NK-92 (cell line): Measurements from ENCODE around the gene SFXN3.

Source experiments
- DNase-seq: peaks from one replicate; lab custom pipeline; 2025; ENCODE audit not compliant: unreplicated experiment; lab: John Stamatoyannopoulos, UW

Gene SFXN3

GRCh38 chr10:101056365-101057151 is 25.5 kb downstream of the SFXN3 start:
- DNase-seq: no peak

DNA sequence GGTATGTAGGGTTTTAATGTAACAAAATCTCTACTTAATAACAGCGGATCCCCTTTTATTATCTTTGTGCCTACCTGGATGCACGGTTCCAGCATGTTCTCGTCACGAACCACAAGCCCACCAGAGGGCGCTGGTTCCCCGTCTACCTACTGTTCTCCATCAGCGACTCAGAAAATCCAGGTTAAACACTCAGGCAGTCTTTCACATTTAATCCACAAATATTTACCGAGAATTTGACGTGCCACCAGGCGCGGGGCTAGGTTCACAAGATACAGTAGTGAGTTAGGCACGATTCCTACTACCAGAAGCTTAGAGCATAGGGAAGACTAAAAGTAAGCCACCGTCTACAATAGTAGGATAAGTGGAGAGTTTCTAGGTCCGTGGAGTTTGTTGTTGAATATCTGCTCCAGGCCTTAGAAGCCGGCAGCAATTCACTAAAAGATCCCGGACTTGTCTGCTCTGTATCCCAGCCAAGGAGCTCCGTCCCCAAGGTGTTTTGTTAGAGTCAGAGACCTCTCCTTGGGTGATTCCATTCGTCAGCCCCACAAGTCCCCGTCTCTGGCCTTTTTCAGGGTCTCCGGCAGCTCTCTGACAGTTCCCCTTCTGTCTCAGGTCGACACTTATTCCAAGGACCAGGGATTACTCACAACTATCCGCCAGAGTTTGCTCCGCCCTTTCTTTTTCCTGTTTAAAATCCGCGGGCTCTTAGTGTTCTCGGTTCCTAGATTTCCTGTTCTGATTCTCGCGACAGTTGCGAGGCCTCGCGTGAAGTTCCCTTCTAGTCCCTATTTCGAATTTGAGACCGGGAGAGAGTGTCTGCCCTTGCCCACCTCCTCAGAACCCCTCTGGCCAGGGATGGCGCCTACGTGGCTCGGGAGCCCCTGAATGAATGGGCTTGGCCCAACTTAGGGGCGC is 29.3 kb downstream of the SFXN3 start:
- no peak for DNase-seq

- DNase-seq: no peak
Observed at GRCh38 chr10:101060951-101061623, 30.1 kb downstream of the SFXN3 start.

- DNase-seq: no peak
Observed at GRCh38 chr10:101061624-101062231, 30.7 kb downstream of the SFXN3 start, which contains the start of gene KAZALD1. TSS of gene KAZALD1 (plus strand) at chr10:101061989. CDS start at chr10:101062593, 604 bp downstream.

GRCh38 chr10:101062232-101063049 is 31.4 kb downstream of the SFXN3 start:
- DNase-seq: no peak

DNA sequence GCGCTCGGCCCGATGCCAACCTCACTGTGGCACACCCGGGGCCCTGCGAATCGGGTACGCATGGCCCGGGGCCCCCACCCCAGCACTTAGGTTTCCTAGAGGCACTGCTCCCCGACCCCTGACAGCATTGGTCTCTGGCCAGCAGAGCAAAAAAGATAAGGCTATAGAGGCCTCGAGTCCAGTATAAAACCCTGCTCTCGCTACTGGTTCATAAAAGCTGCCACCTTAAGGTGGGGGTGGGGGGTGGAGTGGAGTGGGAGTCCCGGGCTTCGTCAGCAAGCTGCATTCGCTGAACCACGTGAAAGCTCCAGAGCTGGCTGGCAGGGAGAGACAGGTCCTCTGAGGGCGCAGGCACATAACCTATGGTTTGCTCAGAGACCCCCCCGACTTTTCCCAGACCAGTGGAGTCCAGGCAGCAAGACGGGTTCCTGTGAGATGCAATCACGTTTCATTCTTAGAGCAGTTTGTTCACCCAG is 32.1 kb downstream of the SFXN3 start:
- no peak for DNase-seq

- DNase-seq: no peak
Observed at GRCh38 chr10:101063548-101064414, 32.7 kb downstream of the SFXN3 start.

DNA sequence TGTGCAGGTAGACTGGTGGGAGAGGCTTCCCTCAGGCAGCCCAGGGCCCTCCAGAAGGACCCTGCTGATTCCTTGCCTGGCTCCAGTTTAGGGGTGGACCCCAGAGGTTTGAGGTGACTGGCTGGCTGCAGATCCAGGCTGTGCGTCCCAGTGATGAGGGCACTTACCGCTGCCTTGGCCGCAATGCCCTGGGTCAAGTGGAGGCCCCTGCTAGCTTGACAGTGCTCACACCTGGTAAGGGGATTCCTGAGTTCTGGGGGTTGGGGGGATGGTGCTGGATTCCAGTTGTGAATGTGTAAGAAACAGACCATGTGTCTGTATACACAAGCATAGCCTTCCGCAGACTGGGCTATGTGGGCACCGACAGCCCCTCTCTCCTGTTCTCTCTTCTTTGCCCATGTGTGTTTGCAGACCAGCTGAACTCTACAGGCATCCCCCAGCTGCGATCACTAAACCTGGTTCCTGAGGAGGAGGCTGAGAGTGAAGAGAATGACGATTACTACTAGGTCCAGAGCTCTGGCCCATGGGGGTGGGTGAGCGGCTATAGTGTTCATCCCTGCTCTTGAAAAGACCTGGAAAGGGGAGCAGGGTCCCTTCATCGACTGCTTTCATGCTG is 33.5 kb downstream of the SFXN3 start:
- no peak for DNase-seq

GRCh38 chr10:101065481-101066145 is 34.6 kb downstream of the SFXN3 start:
- DNase-seq: no peak

DNA sequence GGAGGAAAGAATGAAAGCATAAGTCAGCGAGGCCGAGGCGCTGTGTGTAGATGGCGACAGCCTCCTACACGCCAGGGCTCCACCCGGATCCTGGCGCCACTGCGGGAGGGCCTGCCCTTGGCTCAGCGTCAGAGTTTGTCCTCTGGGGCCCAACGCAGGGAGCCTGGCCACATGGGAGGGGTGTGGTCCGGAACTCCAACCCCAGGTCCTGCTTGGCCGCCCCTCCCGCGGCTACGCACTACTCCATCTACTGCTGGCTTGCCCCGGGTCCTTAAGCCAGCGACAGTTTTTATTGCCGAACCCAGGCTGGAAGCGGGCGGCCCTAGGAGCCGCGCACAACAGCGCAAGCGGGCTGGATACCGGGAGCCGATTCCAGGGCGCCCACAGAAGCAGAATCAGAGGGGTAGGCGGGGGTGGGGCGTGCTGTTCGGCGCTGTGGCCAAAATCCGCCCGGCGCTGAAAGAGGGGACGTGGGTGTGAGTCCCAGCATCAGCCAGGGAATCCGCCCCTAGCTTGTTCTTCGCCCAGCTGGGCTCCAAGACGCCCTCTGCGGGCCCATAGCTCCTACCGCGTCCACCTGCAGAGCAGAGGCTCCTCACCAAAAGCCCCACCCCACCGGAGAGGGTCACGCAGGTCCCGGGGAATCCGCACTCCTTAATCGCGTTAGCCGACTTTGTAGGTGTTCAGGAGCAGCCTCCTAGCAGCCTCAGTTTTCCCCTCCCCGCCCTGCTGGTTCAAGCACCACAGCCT is 35.3 kb downstream of the SFXN3 start:
- no peak for DNase-seq

DNA sequence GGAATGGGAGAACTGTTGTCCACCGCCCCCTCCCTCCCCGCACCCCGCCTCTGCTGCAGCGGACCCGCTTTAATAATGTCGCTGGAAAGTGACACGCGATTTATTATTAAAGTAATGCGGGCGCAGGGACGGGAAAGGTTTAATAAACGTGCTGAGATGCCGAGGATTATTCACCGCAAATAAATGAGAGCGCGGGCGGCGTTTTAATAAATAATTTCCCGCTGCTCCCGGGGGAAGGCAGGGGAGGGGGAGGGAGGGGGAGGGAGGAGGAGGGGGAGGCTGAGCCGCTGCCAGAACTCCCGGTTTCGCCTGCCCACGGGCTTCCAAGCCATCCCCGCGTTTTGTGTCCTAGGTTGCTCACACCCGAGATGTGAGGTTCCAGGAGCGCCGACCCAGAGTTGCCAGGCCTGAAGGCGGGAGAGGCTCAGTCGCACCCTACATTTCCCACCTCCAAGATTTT is 35.9 kb downstream of the SFXN3 start:
- DNase-seq: no peak

- no peak for DNase-seq
Observed at GRCh38 chr10:101067356-101068083, 36.5 kb downstream of the SFXN3 start.

GRCh38 chr10:101069441-101069840 is 38.4 kb downstream of the SFXN3 start:
- DNase-seq: no peak

- DNase-seq: no peak
Observed at GRCh38 chr10:101070098-101070497, 39.1 kb downstream of the SFXN3 start.

- DNase-seq: no peak
Observed at GRCh38 chr10:101071267-101071884, 40.3 kb downstream of the SFXN3 start.

DNA sequence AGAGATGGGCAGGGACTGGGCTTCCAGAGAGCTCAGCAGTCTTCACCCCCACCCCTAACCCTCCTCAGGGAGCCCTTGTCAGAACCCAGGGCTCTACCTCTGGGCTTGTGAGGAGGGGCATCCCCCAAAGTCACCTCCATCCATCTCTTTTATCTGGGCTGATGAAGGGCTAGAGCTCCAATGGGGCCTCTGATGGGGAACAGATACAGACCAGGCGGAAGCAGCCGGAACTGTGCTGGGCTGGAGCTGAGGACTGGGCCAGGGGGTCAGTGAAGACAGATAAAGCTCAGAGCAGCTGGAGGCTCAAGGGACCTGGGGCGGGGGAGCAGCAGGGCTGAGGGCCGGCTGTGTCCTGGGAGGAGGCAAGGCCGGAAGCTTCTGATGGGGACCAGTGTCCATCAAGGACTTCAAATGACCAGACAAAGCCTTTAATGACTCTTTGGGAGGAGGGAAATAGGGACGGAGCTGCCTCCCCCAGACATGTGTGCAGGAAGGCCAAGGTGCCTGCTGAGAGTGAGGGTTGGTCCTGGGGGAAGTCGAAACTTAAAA is 40.9 kb downstream of the SFXN3 start:
- DNase-seq: no peak
